ENCODE data around the gene ACAD8.

GRCh38 chr11:134206185-134206584, 47.2 kb upstream of the ACAD8 start:
- TF ChIP-seq CTCF (IDR thresholded peaks at IDR 0.05) (no peak), EP300 (IDR thresholded peaks at IDR 0.05) (no peak)

All from upper lobe of left lung (tissue), 4 donors.